Measurements from ENCODE around the gene AGBL4. TPM values are rescaled to one million over a fixed set of nuclear protein-coding genes. Genes with fewer than 3 reads are reported as not detected.
A peak's percentile ranks its signal among the peaks of the same experiment; 100 is the strongest.

Gene AGBL4
- total and polyA plus RNA-seq, 2 experiments from 2014 or later, result not detected

GRCh38 chr1:48869116-48869893 is 1154.4 kb downstream of the AGBL4 start:
- Histone ChIP-seq H3K27me3 (replicated peaks; ENCODE audit: insufficient read depth) (no peaks in the 10 kb centered on the region), H3K9me3 (ENCODE audit: low read depth) (no peaks in the 10 kb centered on the region), H3K4me1 (ENCODE audit: insufficient read depth) (peaks cover 6% of the 10 kb centered on the region; the same call in 1 of the 2 replicates), H3K27ac (no peak overlapping the region), H4K20me1 (ENCODE audit: insufficient read depth) (no peaks in the 10 kb centered on the region), H3F3A (ENCODE audit: insufficient read depth) (no peaks in the 10 kb centered on the region), H3K9ac (no peak overlapping the region), H3K9me2 (ENCODE audit: insufficient read depth) (no peaks in the 10 kb centered on the region), H3K79me2 (ENCODE audit: insufficient read depth) (no peaks in the 10 kb centered on the region), H3K36me3 (ENCODE audit: low read depth) (no peaks in the 10 kb centered on the region), H3K4me2 (ENCODE audit: unreplicated experiment) (no peak overlapping the region), H2AFZ (no peak overlapping the region), H3K4me3 (no peak overlapping the region)
- in situ Hi-C loops (cut with MboI), result no loop called here
- TF ChIP-seq EZH2phosphoT487 (IDR thresholded peaks at IDR 0.05; ENCODE audit: insufficient read depth, low read depth) (no peak), EZH2 (IDR thresholded peaks at IDR 0.05; ENCODE audit: insufficient read depth, poor library complexity, severe bottlenecking) (no peak)
- DNase-seq, result peak; percentile 23
- WGBS, 2 experiments (ENCODE audit: low coverage in 1 of 2, low lambda C conversion rate in 2 of 2, missing lambda C conversion rate in 2 of 2), result 42 to 54% methylated on average over 5 of the region's 5 CpGs

GRCh38 chr1:48864913-48865312 is 1158.8 kb downstream of the AGBL4 start:
- no peaks in the 10 kb centered on the region for H3K36me3 ChIP-seq (ENCODE audit: low read depth)
- no peaks in the 10 kb centered on the region for H3K9me3 ChIP-seq (ENCODE audit: low read depth)
- WGBS, 2 experiments (ENCODE audit: low coverage in 1 of 2, low lambda C conversion rate in 2 of 2, missing lambda C conversion rate in 2 of 2), result 74 to 75% methylated on average over 2 of the region's 2 CpGs

GRCh38 chr1:48859456-48859855 is 1164.3 kb downstream of the AGBL4 start:
- DNase-seq, result peak; percentile 80

More at GRCh38 chr1:48864913-48865312, 1158.8 kb downstream of the AGBL4 start:
- Histone ChIP-seq H4K20me1 (ENCODE audit: insufficient read depth) (no peaks in the 10 kb centered on the region), H3K9me2 (ENCODE audit: insufficient read depth) (no peaks in the 10 kb centered on the region), H3K4me1 (ENCODE audit: insufficient read depth) (peaks cover 6% of the 10 kb centered on the region; the same call in 1 of the 2 replicates), H3K27ac (no peak overlapping the region), H3K4me3 (no peak overlapping the region), H3K9ac (no peak overlapping the region), H3F3A (ENCODE audit: insufficient read depth) (no peaks in the 10 kb centered on the region), H3K4me2 (ENCODE audit: unreplicated experiment) (no peak overlapping the region), H2AFZ (no peak overlapping the region), H3K79me2 (ENCODE audit: insufficient read depth) (no peaks in the 10 kb centered on the region), H3K27me3 (replicated peaks; ENCODE audit: insufficient read depth) (no peaks in the 10 kb centered on the region)
- DNase-seq, result no peak
- TF ChIP-seq EZH2 (IDR thresholded peaks at IDR 0.05; ENCODE audit: insufficient read depth, poor library complexity, severe bottlenecking) (no peak), EZH2phosphoT487 (IDR thresholded peaks at IDR 0.05; ENCODE audit: insufficient read depth, low read depth) (no peak)
- in situ Hi-C loops (cut with MboI), result no loop called here

GRCh38 chr1:48858200-48858920 is 1165.4 kb downstream of the AGBL4 start:
- TF ChIP-seq EZH2 (IDR thresholded peaks at IDR 0.05; ENCODE audit: insufficient read depth, poor library complexity, severe bottlenecking) (no peak), EZH2phosphoT487 (IDR thresholded peaks at IDR 0.05; ENCODE audit: insufficient read depth, low read depth) (no peak)
- no peak overlapping the region for H3K4me3 ChIP-seq
- H3K79me2 ChIP-seq (ENCODE audit: insufficient read depth), result no peaks in the 10 kb centered on the region
- no peaks in the 10 kb centered on the region for H3K9me2 ChIP-seq (ENCODE audit: insufficient read depth)
- no peak overlapping the region for H3K9ac ChIP-seq
- WGBS, 2 experiments (ENCODE audit: low coverage in 1 of 2, low lambda C conversion rate in 2 of 2, missing lambda C conversion rate in 2 of 2), result 43 to 54% methylated on average over 3 of the region's 3 CpGs
- no peak overlapping the region for H3K27ac ChIP-seq
- no peak overlapping the region for H3K4me2 ChIP-seq (ENCODE audit: unreplicated experiment)
- in situ Hi-C loops (cut with MboI), result no loop called here
- peaks cover 14% of the 10 kb centered on the region for H3F3A ChIP-seq (ENCODE audit: insufficient read depth)
- no peaks in the 10 kb centered on the region for H3K27me3 ChIP-seq (replicated peaks; ENCODE audit: insufficient read depth)
- no peaks in the 10 kb centered on the region for H4K20me1 ChIP-seq (ENCODE audit: insufficient read depth)
- no peaks in the 10 kb centered on the region for H3K36me3 ChIP-seq (ENCODE audit: low read depth)
- peak; percentile 12 for DNase-seq
- H2AFZ ChIP-seq, result no peak overlapping the region
- H3K4me1 ChIP-seq (ENCODE audit: insufficient read depth), result peaks cover 12% of the 10 kb centered on the region; the same call in 1 of the 2 replicates
- no peaks in the 10 kb centered on the region for H3K9me3 ChIP-seq (ENCODE audit: low read depth)

More at GRCh38 chr1:48859456-48859855, 1164.3 kb downstream of the AGBL4 start:
- H3K27me3 ChIP-seq (replicated peaks; ENCODE audit: insufficient read depth), result no peaks in the 10 kb centered on the region
- no peaks in the 10 kb centered on the region for H3K79me2 ChIP-seq (ENCODE audit: insufficient read depth)
- in situ Hi-C loops (cut with MboI), result no loop called here
- WGBS, 2 experiments (ENCODE audit: low coverage in 1 of 2, low lambda C conversion rate in 2 of 2, missing lambda C conversion rate in 2 of 2), result 65 to 72% methylated on average over 2 of the region's 2 CpGs
- no peak overlapping the region for H3K4me2 ChIP-seq (ENCODE audit: unreplicated experiment)
- no peak for TF ChIP-seq EZH2phosphoT487 (IDR thresholded peaks at IDR 0.05; ENCODE audit: insufficient read depth, low read depth)
- no peak for TF ChIP-seq EZH2 (IDR thresholded peaks at IDR 0.05; ENCODE audit: insufficient read depth, poor library complexity, severe bottlenecking)
- no peak overlapping the region for H3K4me3 ChIP-seq
- no peaks in the 10 kb centered on the region for H3K9me3 ChIP-seq (ENCODE audit: low read depth)
- H3F3A ChIP-seq (ENCODE audit: insufficient read depth), result peaks cover 8% of the 10 kb centered on the region
- H2AFZ ChIP-seq, result no peak overlapping the region
- no peaks in the 10 kb centered on the region for H3K36me3 ChIP-seq (ENCODE audit: low read depth)
- H3K9me2 ChIP-seq (ENCODE audit: insufficient read depth), result no peaks in the 10 kb centered on the region
- no peaks in the 10 kb centered on the region for H4K20me1 ChIP-seq (ENCODE audit: insufficient read depth)
- H3K9ac ChIP-seq, result no peak overlapping the region
- H3K27ac ChIP-seq, result no peak overlapping the region
- H3K4me1 ChIP-seq (ENCODE audit: insufficient read depth), result 0 out of 2 replicates have a peak, but pooled peaks cover 11% of the 10 kb centered on the region

Measured in GM23248 (cell line).